ENCODE results near the gene SETDB2. TPM values are rescaled to one million over a fixed set of nuclear protein-coding genes. Genes with fewer than 3 reads are reported as not detected.

The SETDB2 gene
- total and polyA plus RNA-seq, 2 of the 4 experiments (the other 2 are of a cell fraction): 4.3 to 5.7 TPM

GRCh38 chr13:49543656-49544055, 99.6 kb downstream of the SETDB2 start:
- DNase-seq (no peak), ATAC-seq (ENCODE audit: low read depth) (no peak)
- no peaks in the 10 kb centered on the region for H3K9me3 ChIP-seq (ENCODE audit: control insufficient read depth, insufficient read depth, low read length)
- H2BK15ac ChIP-seq (ENCODE audit: low read depth, low read length): no peak overlapping the region
- H3K4me1 ChIP-seq (ENCODE audit: control insufficient read depth, insufficient read depth, low read length): no peaks in the 10 kb centered on the region
- TF ChIP-seq MXI1 (IDR thresholded peaks at IDR 0.05; ENCODE audit: borderline replicate concordance, low read depth, low read length) (no peak), CHD1 (IDR thresholded peaks at IDR 0.05; ENCODE audit: low read depth, low read length) (no peak), ELK1 (IDR thresholded peaks at IDR 0.05; ENCODE audit: borderline replicate concordance, low read depth, low read length) (no peak)
- no peak overlapping the region for H3K4me2 ChIP-seq (ENCODE audit: low read depth, low read length)
- no peaks in the 10 kb centered on the region for H3K27me3 ChIP-seq (ENCODE audit: control insufficient read depth, insufficient read depth, low read length)
- H3K9me1 ChIP-seq (ENCODE audit: insufficient read depth, low read length): peaks cover 4% of the 10 kb centered on the region; the same call in 1 of the 2 replicates
- dilution Hi-C loops (cut with HindIII; ENCODE audit: low sequenced_read_pairs, unreplicated experiment): no loop called here
- ChIA-PET CTCF (no interaction called here), POLR2A (ENCODE audit: unreplicated experiment) (no interaction called here)
- H4K91ac ChIP-seq (ENCODE audit: insufficient read depth, low read depth, low read length): no peak overlapping the region
- 95% methylated on average over 3 of the region's 3 CpGs; no CpG with 5 or more reads in 1 of the 2 experiments for WGBS, 2 experiments (ENCODE audit: extremely low coverage in 2 of 2, insufficient read length in 1 of 2)
- H3K27ac ChIP-seq (ENCODE audit: insufficient read depth, low read length): no peak overlapping the region
- H4K8ac ChIP-seq (ENCODE audit: low read depth in 2 of 2, low read length in 2 of 2): no peak overlapping the region
- no peak overlapping the region for H2BK5ac ChIP-seq (ENCODE audit: low read depth, low read length, poor library complexity, severe bottlenecking)
- H3K9ac ChIP-seq (ENCODE audit: low read depth, low read length): no peak overlapping the region
- no peak overlapping the region for H2BK120ac ChIP-seq (ENCODE audit: low read depth, low read length)
- H4K5ac ChIP-seq (ENCODE audit: low read depth, low read length): no peak overlapping the region
- H3K56ac ChIP-seq (ENCODE audit: extremely low read depth, insufficient read depth, low read length): no peak overlapping the region
- peaks cover 21% of the 10 kb centered on the region for H3K36me3 ChIP-seq (ENCODE audit: control insufficient read depth, insufficient read depth, low read length)
- H3K18ac ChIP-seq (ENCODE audit: low read depth, low read length): no peak overlapping the region
- no peak overlapping the region for H3K14ac ChIP-seq (replicated peaks; ENCODE audit: low read depth, low read length)
- H3K23ac ChIP-seq (ENCODE audit: low read depth, low read length): no peak overlapping the region
- no TSS peak for BruUV-seq (replicated peaks)
- no peak overlapping the region for H3K4me3 ChIP-seq (ENCODE audit: insufficient read depth, low read depth, low read length)
- no peak overlapping the region for H2BK20ac ChIP-seq (ENCODE audit: low read depth, low read length)
- H3K4ac ChIP-seq (ENCODE audit: low read depth, low read length): no peak overlapping the region
- no peaks in the 10 kb centered on the region; a peak in 1 of 4 replicates for H3K79me1 ChIP-seq (ENCODE audit: low read depth in 1 of 2, low read length in 2 of 2)
- no peak overlapping the region for H2AK9ac ChIP-seq (replicated peaks; ENCODE audit: low read depth, low read length, poor library complexity)
- no peaks in the 10 kb centered on the region for H4K20me1 ChIP-seq (ENCODE audit: insufficient read depth, low read length)
- intact Hi-C loops (cut with micrococcal nuclease): no loop called here
- in situ Hi-C loops (cut with MboI; ENCODE audit: low sequenced_read_pairs): no loop called here
- H2AFZ ChIP-seq (replicated peaks; ENCODE audit: low read length, poor library complexity): no peak overlapping the region
- no peak overlapping the region for H2AK5ac ChIP-seq (ENCODE audit: low read depth, low read length)

Other genes with a start within 250 kb of the SETDB2 start
- not detected in 2 replicates for gene MLNR, start 223.9 kb upstream of the SETDB2 start, total RNA-seq (2012; rRNA removed)
- not detected in 2 replicates for gene MLNR, start 223.9 kb upstream of the SETDB2 start, polyA plus RNA-seq (2012; rRNA removed)
- gene CDADC1, start 196.3 kb upstream of the SETDB2 start, total RNA-seq (2012; rRNA removed): 0.54 and 0.83 TPM in 2 replicates
- gene CDADC1, start 196.3 kb upstream of the SETDB2 start, polyA plus RNA-seq (2012; rRNA removed): 2.6 and 2.7 TPM in 2 replicates
- gene CAB39L, start 210 bp upstream of the SETDB2 start, total RNA-seq (2012; rRNA removed): 16.7 and 21.9 TPM in 2 replicates
- gene CAB39L, start 210 bp upstream of the SETDB2 start, polyA plus RNA-seq (2012; rRNA removed): 6.6 and 8.5 TPM in 2 replicates
- gene PHF11, start 51.7 kb downstream of the SETDB2 start, total RNA-seq (2012; rRNA removed): 3.9 and 6.7 TPM in 2 replicates
- gene PHF11, start 51.7 kb downstream of the SETDB2 start, polyA plus RNA-seq (2012; rRNA removed): 12.2 and 15.4 TPM in 2 replicates
- 11.3 and 16.1 TPM in 2 replicates for gene RCBTB1, start 141.3 kb downstream of the SETDB2 start, total RNA-seq (2012; rRNA removed)
- gene RCBTB1, start 141.3 kb downstream of the SETDB2 start, polyA plus RNA-seq (2012; rRNA removed): 9.5 and 11.6 TPM in 2 replicates
- not detected in 2 replicates for gene ARL11, start 184.2 kb downstream of the SETDB2 start, total RNA-seq (2012; rRNA removed)
- gene ARL11, start 184.2 kb downstream of the SETDB2 start, polyA plus RNA-seq (2012; rRNA removed): not detected in 2 replicates
- 57.9 and 78.6 TPM in 2 replicates for gene EBPL, start 247.2 kb downstream of the SETDB2 start, total RNA-seq (2012; rRNA removed)
- gene EBPL, start 247.2 kb downstream of the SETDB2 start, polyA plus RNA-seq (2012; rRNA removed): 65.3 and 71.1 TPM in 2 replicates

Data from IMR-90 (cell line).